GM13976 (cell line): ENCODE measurements around the gene SLC46A1.

ENCODE experiments used
- DNase-seq: peaks from one replicate; pipeline ENCODE4 v3.0.0; 2012; ENCODE audit warnings: low spot score
- in situ Hi-C: fragments of 300-500 bp; cut with MboI; formaldehyde crosslinking; loops from one replicate; pipeline ENCODE4 v1.12.0; 2022; ENCODE audit warnings: low sequenced_read_pairs, mixed read lengths, inconsistent platforms; ENCODE audit not compliant: unreplicated experiment
- TF ChIP-seq, protein P1 (sequence below): IDR thresholded peaks from 2 replicates; pipeline ENCODE4 v1.5.1; 2012; ENCODE audit warnings: borderline replicate concordance, mild to moderate bottlenecking; ENCODE audit not compliant: insufficient read depth; ENCODE audit errors: extremely low read depth, missing control alignments, control extremely low read depth

The SLC46A1 gene

DNA sequence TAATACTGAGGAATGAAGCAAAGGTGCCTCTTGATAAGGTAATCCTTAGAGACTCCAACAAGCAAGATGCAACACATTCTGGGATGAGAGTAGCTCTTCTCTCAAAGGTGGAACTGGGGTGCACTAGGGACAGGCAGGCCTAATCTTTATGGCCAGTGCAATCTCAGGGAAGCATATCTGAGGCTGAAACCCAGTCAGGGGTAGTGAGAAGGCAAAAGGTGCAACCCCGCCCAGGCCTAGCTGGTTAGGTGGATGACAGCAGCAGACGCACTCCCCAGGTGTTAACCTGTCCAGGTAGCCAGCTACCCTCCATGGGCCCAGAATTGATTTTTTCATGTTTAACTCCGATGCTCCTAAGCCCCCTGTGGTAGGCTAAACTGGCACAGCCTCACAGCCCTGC is 9.9 kb upstream of the SLC46A1 start:
- in situ Hi-C loops, result no loop called here
- TF ChIP-seq, protein P1, sequence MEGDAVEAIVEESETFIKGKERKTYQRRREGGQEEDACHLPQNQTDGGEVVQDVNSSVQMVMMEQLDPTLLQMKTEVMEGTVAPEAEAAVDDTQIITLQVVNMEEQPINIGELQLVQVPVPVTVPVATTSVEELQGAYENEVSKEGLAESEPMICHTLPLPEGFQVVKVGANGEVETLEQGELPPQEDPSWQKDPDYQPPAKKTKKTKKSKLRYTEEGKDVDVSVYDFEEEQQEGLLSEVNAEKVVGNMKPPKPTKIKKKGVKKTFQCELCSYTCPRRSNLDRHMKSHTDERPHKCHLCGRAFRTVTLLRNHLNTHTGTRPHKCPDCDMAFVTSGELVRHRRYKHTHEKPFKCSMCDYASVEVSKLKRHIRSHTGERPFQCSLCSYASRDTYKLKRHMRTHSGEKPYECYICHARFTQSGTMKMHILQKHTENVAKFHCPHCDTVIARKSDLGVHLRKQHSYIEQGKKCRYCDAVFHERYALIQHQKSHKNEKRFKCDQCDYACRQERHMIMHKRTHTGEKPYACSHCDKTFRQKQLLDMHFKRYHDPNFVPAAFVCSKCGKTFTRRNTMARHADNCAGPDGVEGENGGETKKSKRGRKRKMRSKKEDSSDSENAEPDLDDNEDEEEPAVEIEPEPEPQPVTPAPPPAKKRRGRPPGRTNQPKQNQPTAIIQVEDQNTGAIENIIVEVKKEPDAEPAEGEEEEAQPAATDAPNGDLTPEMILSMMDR, result no peak
- DNase-seq, result no peak

DNA sequence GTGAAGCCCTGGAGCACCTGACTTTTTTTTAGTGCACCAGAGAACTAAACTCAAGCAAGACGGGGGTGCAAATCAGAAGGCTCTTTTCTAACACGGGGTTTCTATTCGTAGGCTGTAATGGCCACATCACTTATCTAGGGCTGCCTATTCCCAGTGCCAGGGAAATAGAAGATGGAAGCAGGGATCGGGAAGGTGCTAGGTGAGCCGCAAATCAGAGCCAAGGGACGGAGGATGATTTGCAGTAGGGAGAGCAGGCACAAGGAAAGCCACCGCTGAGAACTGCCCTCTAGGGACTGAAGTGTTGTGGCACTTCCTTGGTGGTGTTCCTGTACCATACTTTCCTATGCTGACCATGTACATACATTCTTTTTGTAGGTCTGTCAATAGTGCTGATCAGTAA is 7.8 kb upstream of the SLC46A1 start:
- no peak for DNase-seq
- in situ Hi-C loops, result no loop called here
- TF ChIP-seq, protein P1, result no peak

DNA sequence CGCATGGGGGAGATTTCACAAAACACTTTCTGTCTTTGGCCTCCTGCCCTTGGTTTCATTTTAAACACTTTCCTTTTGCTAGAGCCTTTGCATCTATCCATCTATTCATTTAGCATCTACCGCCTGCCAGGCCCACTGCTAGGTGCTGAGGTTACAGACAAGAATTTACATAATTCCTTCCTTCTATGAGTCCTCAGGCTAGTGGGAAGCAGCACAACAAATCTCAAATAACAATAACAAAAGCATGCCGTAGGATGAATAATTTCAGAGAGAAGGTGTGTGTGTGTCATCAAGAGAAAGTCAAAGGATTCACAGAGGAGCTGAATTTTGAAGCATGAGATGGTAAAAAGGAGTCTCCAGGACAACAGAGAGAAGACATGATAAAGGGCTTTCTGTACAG is 6.1 kb upstream of the SLC46A1 start:
- TF ChIP-seq, protein P1, result no peak
- in situ Hi-C loops, result no loop called here
- DNase-seq, result no peak

DNA sequence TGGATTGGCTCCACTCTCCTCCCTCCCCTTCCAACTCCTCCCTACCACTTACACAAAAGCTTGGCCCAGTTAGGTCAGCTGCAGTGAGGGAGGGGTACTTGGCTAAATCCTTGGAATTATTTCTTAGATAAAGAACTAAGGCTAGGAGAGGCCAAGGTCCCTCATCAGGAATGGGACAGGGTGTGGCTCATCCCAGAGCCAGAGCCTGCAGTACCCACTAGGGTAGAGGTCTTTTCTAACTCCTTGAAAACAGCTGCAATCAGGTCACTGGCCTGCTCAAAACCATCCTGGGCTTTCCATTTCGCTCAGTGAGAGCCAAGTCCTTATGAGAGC is 1.9 kb upstream of the SLC46A1 start:
- no peak for DNase-seq

DNA sequence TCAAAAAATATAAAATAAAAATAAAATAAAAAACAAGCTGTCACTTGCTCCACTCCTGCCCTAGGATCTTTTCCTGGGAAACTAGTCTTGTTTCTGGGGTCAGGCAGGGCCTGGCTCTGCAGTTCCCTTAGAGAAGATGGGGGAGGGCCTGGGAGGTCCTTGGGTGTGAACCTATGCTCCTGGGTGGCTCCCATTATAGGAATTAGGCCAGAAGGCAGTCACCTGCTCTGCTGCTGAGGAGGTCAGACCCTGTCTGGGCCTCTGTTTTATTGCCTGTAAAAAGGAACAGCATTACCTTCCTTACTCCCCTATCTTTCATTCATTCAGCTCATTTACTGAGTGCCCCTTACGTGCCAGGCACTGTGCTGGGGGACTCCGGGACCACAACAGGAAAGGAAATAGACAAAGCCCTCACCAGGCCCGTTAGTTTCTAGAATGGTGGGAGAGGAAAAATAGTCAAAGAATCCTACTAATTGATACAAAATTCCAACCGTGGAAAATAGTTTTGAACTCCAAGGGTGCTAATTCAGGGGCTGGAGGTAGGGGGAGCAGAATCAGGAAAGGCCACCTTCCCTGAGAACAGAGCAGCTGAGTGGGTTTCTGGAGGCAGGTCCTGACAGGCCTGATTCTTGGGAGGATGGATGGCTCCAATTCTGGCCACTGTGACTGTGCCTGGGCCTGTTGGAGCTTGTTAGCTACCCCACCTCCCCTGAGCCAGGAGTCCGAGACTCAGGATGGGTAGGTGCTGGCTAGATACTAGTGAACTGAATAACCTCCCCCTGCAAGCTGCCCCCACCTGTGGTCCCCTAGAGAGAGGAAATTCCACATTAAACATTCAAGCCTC is 1.3 kb upstream of the SLC46A1 start:
- TF ChIP-seq, protein P1, result no peak
- DNase-seq, result no peak
- in situ Hi-C loops, result no loop called here

More for the DNA sequence above, 1.9 kb upstream of the SLC46A1 start:
- TF ChIP-seq, protein P1, result no peak
- in situ Hi-C loops, result no loop called here

DNA sequence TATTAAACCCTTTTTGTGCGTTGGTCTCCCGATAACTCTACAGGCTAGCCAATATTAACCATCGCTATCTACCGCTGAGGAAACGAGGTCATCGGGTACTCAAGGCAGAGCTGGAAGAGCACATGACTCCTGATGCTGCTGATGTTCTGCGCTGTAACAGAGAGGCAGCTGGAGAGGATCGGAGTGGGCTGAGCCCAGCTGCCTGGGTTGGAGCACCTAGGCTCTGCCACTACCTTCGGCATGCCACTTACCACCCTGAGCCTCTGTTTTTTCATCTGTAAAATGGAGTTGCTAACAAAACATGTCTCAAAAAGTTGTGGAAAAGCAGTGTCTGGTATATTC is 432 bp upstream of the SLC46A1 start:
- DNase-seq, result no peak
- in situ Hi-C loops, result no loop called here
- TF ChIP-seq, protein P1, result no peak
